Natural killer cell (primary cell): ENCODE measurements around the gene SH3TC2. TPM values are rescaled to one million over a fixed set of nuclear protein-coding genes. Genes with fewer than 3 reads are reported as not detected.

Experiments
- ATAC-seq, 3 donors: fragments of 150-1000 bp in 2 of 3; fragments of 200-7000 bp in 1 of 3; cut with Tn5 transposase; 1 replicate in 1 of 3; 2 replicates in 2 of 3; pipeline ENCODE4 v1.10.0; 2021; ENCODE audit warnings: mild to moderate bottlenecking in 2 of 3, moderate library complexity in 2 of 3
- DNase-seq, 2 donors: peaks; one replicate each; pipeline versions ENCODE4 v3.0.0 to v3.0.0-alpha.2; 2013 to 2021; ENCODE audit warnings: mixed read lengths in 1 of 2
- H3K27ac ChIP-seq: one replicate; pipeline ENCODE4 v1.5.1; 2013; ENCODE audit warnings: mild to moderate bottlenecking, low read length
- H3K27me3 ChIP-seq: one replicate; pipeline ENCODE4 v1.6.1; 2013; ENCODE audit warnings: low read length; ENCODE audit not compliant: control insufficient read depth, insufficient read depth
- H3K36me3 ChIP-seq: one replicate; pipeline ENCODE4 v1.6.1; 2013; ENCODE audit warnings: low read length; ENCODE audit not compliant: control insufficient read depth, insufficient read depth
- H3K4me1 ChIP-seq: one replicate; pipeline ENCODE4 v1.6.1; 2013; ENCODE audit warnings: low read length; ENCODE audit not compliant: control insufficient read depth, insufficient read depth
- H3K4me3 ChIP-seq: one replicate; pipeline ENCODE4 v1.5.1; 2013; ENCODE audit warnings: low read length
- H3K9me3 ChIP-seq: one replicate; pipeline ENCODE4 v1.6.1; 2013; ENCODE audit warnings: low read length; ENCODE audit not compliant: control insufficient read depth, insufficient read depth
- H3K27ac Mint-ChIP-seq, 2 donors: one replicate each; pipeline ENCODE4 v1.8.0; 2022; ENCODE audit warnings: mild to moderate bottlenecking in 2 of 2, mixed read lengths in 2 of 2, moderate library complexity in 1 of 2
- H3K27me3 Mint-ChIP-seq, 2 donors: one replicate each; pipeline ENCODE4 v1.8.0; 2022; ENCODE audit warnings: low read depth in 2 of 2, mixed read lengths in 2 of 2
- H3K36me3 Mint-ChIP-seq: one replicate; pipeline ENCODE4 v1.8.0; 2022; ENCODE audit warnings: mixed read lengths
- H3K4me1 Mint-ChIP-seq, 2 donors: one replicate each; pipeline ENCODE4 v1.8.0; 2022; ENCODE audit warnings: mixed read lengths in 2 of 2
- H3K4me3 Mint-ChIP-seq: one replicate; pipeline ENCODE4 v1.8.0; 2022; ENCODE audit warnings: mild to moderate bottlenecking, moderate library complexity, mixed read lengths
- H3K9me3 Mint-ChIP-seq, 2 donors: one replicate each; pipeline ENCODE4 v1.8.0; 2022; ENCODE audit warnings: mixed read lengths in 2 of 2
- WGBS: methylation state at CpG from one replicate; pipeline ENCODE4 v1.1.7; 2013; ENCODE audit warnings: missing lambda C conversion rate; ENCODE audit not compliant: insufficient coverage; 5-methylcytosine and 5-hydroxymethylcytosine counted together
- intact Hi-C: fragments of 100-400 bp; cut with micrococcal nuclease; formaldehyde crosslinking; loops from one replicate; pipeline ENCODE4 v1.14.2; 2022
- total RNA-seq, 4 donors: library from RNA; stranded (reverse); fragments of 120-200 nt in 1 of 4; gene quantifications; one replicate each; pipeline versions ENCODE4 v1.2.3 to v1.2.4, GENCODE V29; 2013 to 2022
- TF ChIP-seq, protein P1 (sequence below): fragments of 200-600 bp; IDR thresholded peaks from one replicate; pipeline ENCODE4 v1.8.0; 2022; ENCODE audit warnings: antibody characterized with exemption

SH3TC2 gene
- total RNA-seq, 3 donors from 2014 or later (not counting 1 experiment from before 2014, with no cell fraction given): 0.11 to 0.68 (median 0.58) TPM

- ATAC-seq: no peak
- no peak overlapping the region for H3K4me3 ChIP-seq
- H3K27ac ChIP-seq: no peak overlapping the region
- Mint-ChIP-seq H3K4me3 (no peak overlapping the region), H3K27me3 (peaks cover 5% of the 10 kb centered on the region in 2 donors), H3K36me3 (no peaks in the 10 kb centered on the region), H3K4me1 (peaks cover 0 to 8% of the 10 kb centered on the region in 2 donors), H3K9me3 (no peaks in the 10 kb centered on the region), H3K27ac (no peak overlapping the region)
- WGBS: 73% methylated on average over 4 of the region's 4 CpGs
- intact Hi-C loops: no loop called here
- H3K36me3 ChIP-seq: no peaks in the 10 kb centered on the region
- TF ChIP-seq, protein P1, sequence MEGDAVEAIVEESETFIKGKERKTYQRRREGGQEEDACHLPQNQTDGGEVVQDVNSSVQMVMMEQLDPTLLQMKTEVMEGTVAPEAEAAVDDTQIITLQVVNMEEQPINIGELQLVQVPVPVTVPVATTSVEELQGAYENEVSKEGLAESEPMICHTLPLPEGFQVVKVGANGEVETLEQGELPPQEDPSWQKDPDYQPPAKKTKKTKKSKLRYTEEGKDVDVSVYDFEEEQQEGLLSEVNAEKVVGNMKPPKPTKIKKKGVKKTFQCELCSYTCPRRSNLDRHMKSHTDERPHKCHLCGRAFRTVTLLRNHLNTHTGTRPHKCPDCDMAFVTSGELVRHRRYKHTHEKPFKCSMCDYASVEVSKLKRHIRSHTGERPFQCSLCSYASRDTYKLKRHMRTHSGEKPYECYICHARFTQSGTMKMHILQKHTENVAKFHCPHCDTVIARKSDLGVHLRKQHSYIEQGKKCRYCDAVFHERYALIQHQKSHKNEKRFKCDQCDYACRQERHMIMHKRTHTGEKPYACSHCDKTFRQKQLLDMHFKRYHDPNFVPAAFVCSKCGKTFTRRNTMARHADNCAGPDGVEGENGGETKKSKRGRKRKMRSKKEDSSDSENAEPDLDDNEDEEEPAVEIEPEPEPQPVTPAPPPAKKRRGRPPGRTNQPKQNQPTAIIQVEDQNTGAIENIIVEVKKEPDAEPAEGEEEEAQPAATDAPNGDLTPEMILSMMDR: no peak
- H3K9me3 ChIP-seq: no peaks in the 10 kb centered on the region
- H3K4me1 ChIP-seq: no peaks in the 10 kb centered on the region
- DNase-seq: no peak
- no peaks in the 10 kb centered on the region for H3K27me3 ChIP-seq
These were observed 1.5 kb downstream of the SH3TC2 start for GRCh38 chr5:149061341-149061740.

DNA sequence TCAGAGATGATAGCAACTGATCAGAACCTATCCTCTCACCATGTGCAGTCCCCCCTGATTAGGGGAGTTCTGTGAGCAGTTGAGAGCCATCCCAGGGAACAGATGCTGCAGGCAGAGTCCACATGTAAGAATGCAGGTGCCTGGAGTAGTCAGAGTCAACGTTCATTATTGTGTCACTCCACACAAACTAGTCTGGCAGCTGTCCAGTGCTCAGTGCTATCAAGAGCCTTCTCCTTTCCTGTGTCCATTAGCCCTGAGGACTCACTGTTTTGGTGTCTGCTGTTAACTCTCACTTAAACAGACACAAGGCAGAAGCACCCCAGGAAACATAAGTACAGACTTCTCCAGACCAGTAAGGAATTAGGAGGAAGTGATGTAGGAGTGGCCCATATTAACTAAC lies 2.5 kb downstream of the SH3TC2 start:
- H3K27ac Mint-ChIP-seq: no peak overlapping the region
- 0% methylated on average over 1 of the region's 1 CpG for WGBS
- Histone ChIP-seq H3K4me3 (no peak overlapping the region), H3K9me3 (no peaks in the 10 kb centered on the region), H3K36me3 (no peaks in the 10 kb centered on the region), H3K27ac (no peak overlapping the region), H3K27me3 (no peaks in the 10 kb centered on the region), H3K4me1 (no peaks in the 10 kb centered on the region)
- no peaks in the 10 kb centered on the region for H3K9me3 Mint-ChIP-seq
- H3K27me3 Mint-ChIP-seq: peaks cover 5 to 7% of the 10 kb centered on the region in 2 donors
- TF ChIP-seq, protein P1: no peak
- no peak overlapping the region for H3K4me3 Mint-ChIP-seq
- DNase-seq: no peak
- intact Hi-C loops: no loop called here
- H3K36me3 Mint-ChIP-seq: no peaks in the 10 kb centered on the region
- peaks cover 0 to 8% of the 10 kb centered on the region in 2 donors for H3K4me1 Mint-ChIP-seq
- no peak for ATAC-seq

DNA sequence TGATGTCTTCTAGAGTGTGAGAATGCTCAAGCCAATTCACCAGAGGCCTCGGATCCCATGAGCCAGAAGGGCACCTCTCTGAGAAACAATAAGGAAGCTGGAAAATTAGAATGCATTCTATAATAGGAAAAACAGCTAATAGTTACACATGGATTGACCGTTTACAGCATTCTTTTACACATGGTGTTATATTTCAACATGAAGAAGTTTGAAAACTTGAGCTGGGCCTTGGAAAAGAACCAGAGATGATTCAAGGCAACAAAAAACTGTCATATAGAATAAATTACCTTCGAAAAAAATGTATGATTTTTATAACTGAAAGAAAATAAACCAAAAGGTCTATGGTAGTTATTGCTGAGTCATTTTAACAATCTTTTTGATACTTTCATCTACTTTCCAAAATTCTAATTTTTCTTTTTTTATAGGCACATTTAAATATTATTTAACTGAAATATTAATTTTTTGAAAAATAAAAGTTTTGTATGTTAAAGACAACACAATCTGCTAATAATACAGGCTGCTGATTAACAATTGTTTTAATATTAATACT lies 6.2 kb downstream of the SH3TC2 start:
- Histone ChIP-seq H3K4me3 (no peak overlapping the region), H3K27ac (no peak overlapping the region), H3K9me3 (no peaks in the 10 kb centered on the region), H3K36me3 (no peaks in the 10 kb centered on the region), H3K4me1 (no peaks in the 10 kb centered on the region), H3K27me3 (no peaks in the 10 kb centered on the region)
- DNase-seq: no peak
- H3K4me1 Mint-ChIP-seq: peaks cover 0 to 5% of the 10 kb centered on the region in 2 donors
- WGBS: 100% methylated on average over 1 of the region's 3 CpGs
- H3K27ac Mint-ChIP-seq: no peak overlapping the region
- H3K4me3 Mint-ChIP-seq: no peak overlapping the region
- peaks cover 5 to 12% of the 10 kb centered on the region in 2 donors for H3K27me3 Mint-ChIP-seq
- TF ChIP-seq, protein P1: no peak
- no peaks in the 10 kb centered on the region for H3K36me3 Mint-ChIP-seq
- ATAC-seq: no peak
- intact Hi-C loops: no loop called here
- no peaks in the 10 kb centered on the region for H3K9me3 Mint-ChIP-seq

GRCh38 chr5:149054416-149054815 lies 8.4 kb downstream of the SH3TC2 start:
- Histone ChIP-seq H3K4me3 (no peak overlapping the region), H3K27ac (no peak overlapping the region), H3K9me3 (no peaks in the 10 kb centered on the region), H3K36me3 (no peaks in the 10 kb centered on the region), H3K4me1 (no peaks in the 10 kb centered on the region), H3K27me3 (no peaks in the 10 kb centered on the region)
- Mint-ChIP-seq H3K27me3 (peaks cover 1 to 12% of the 10 kb centered on the region in 2 donors), H3K4me1 (no peaks in the 10 kb centered on the region), H3K36me3 (no peaks in the 10 kb centered on the region), H3K27ac (no peak overlapping the region), H3K4me3 (no peak overlapping the region), H3K9me3 (no peaks in the 10 kb centered on the region)
- ATAC-seq (no peak), DNase-seq (no peak)
- WGBS: 76% methylated on average over 2 of the region's 2 CpGs
- TF ChIP-seq, protein P1: no peak
- intact Hi-C loops: no loop called here
